Measurements from ENCODE around the gene MYO9B.

Gene MYO9B

DNA sequence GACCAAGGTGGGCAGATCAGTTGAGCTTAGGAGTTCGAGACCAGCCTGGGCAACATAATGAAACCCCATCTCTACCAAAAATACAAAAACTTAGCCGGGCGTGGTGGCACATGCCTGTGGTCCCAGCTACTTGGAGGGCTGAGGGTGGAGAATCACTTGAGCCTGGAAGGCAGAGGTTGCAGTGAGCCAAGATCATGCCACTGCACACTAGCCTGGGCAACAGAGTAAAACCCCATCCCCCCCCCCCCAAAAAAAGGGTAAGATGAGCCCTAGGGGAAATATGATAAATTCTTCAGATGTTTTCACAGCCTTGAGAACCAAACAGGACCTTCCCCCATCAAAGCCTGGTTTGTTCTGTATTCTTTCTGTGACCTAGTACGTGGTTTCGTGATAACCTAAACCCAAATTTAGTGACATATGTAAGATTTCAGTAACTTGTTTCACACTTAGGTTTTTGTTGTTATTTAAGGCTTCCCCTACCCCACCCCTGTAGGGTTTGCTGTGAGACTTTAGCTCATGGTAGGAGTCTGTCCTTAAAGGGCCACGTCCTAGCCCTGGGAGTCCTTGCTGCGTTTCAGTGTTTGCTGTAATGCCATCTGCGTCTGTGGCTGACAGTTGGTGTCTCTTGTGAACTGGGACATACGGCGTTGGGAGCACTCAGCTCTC, 49.6 kb downstream of the MYO9B start:
- Histone ChIP-seq H3K4me1 (ENCODE audit: insufficient read depth, low read length) (peaks cover 9% of the 10 kb centered on the region), H3K9ac (ENCODE audit: low read depth, low read length) (no peak overlapping the region), H3K4me3 (ENCODE audit: low read length) (no peak overlapping the region), H3K27me3 (ENCODE audit: insufficient read depth, low read length) (no peaks in the 10 kb centered on the region), H3K27ac (ENCODE audit: low read length) (no peak overlapping the region), H3K36me3 (ENCODE audit: insufficient read depth, low read depth, low read length) (no peaks in the 10 kb centered on the region), H3K9me3 (ENCODE audit: insufficient read depth, low read depth, low read length) (no peaks in the 10 kb centered on the region)

DNA sequence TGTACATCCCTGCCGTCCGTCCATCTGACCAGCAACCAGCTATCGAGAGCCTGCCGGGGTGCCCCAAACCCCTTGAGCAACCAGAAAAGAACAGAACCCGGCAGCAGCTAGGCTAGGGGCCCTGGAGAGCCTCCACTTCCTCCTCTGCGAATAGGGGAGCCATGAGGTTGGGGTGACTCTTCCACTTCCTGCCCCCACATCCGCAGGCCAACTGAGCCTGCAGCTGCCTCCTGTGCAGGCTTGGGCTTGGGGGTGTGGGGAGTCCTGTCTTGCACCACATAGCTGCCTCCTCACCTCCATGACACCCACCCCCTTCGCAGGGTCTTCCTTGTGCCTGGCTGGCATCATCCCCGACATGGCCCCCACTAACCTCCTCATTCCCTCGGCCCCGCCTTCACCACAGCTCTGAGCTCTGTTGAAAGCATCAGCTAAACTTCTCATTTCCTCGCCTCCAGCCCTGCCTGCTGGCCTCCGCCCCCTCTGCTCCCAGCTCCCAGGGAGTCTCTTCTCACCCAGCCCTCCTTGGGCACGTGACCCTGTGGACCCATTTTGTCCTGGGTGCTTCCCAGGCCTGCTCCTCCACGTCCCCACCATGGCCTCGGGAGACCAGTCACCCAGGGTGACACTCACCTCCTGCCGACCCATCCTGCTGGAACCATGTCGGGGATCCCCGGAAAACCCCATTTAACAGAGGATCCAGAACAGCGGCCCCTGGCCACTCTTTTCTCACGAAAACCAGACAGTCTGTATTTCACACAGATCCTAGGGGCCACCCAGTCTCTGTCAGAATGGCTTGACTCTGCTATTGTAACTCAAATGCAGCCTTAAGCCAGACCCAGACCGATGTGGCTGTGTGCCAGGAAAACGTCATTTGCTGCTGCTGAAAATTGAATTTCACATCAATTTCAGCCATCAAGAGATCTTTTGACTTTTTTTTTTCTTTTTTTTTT, 50.4 kb downstream of the MYO9B start:
- Histone ChIP-seq H3K36me3 (ENCODE audit: insufficient read depth, low read depth, low read length) (no peaks in the 10 kb centered on the region), H3K27me3 (ENCODE audit: insufficient read depth, low read length) (no peaks in the 10 kb centered on the region), H3K27ac (ENCODE audit: low read length) (no peak overlapping the region), H3K9me3 (ENCODE audit: insufficient read depth, low read depth, low read length) (no peaks in the 10 kb centered on the region), H3K9ac (ENCODE audit: low read depth, low read length) (no peak overlapping the region), H3K4me1 (ENCODE audit: insufficient read depth, low read length) (peaks cover 9% of the 10 kb centered on the region), H3K4me3 (ENCODE audit: low read length) (no peak overlapping the region)

DNA sequence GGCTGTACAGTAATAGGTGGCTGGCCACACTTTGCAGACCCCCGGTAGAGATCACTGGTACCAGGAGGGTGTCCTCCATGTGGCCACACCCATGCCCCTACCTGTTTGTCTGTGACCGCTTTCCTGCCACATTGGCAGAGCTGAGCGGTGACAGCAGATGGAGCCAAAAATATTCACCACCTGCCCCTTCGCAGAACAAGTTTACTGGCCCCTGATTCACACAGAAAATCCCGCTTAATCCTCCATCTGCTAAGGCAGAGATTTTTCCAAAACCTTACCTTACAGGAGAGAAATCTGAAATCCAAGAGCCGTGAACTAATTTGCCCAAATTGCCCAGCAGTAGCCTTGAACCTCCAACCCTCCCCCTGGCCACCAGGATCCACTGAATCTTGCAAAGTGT, 52.1 kb downstream of the MYO9B start:
- no peaks in the 10 kb centered on the region for H3K9me3 ChIP-seq (ENCODE audit: insufficient read depth, low read depth, low read length)
- H3K4me1 ChIP-seq (ENCODE audit: insufficient read depth, low read length) = peaks cover 7% of the 10 kb centered on the region
- H3K27me3 ChIP-seq (ENCODE audit: insufficient read depth, low read length) = no peaks in the 10 kb centered on the region
- H3K4me3 ChIP-seq (ENCODE audit: low read length) = no peak overlapping the region
- H3K9ac ChIP-seq (ENCODE audit: low read depth, low read length) = no peak overlapping the region
- H3K36me3 ChIP-seq (ENCODE audit: insufficient read depth, low read depth, low read length) = no peaks in the 10 kb centered on the region
- no peak overlapping the region for H3K27ac ChIP-seq (ENCODE audit: low read length)

DNA sequence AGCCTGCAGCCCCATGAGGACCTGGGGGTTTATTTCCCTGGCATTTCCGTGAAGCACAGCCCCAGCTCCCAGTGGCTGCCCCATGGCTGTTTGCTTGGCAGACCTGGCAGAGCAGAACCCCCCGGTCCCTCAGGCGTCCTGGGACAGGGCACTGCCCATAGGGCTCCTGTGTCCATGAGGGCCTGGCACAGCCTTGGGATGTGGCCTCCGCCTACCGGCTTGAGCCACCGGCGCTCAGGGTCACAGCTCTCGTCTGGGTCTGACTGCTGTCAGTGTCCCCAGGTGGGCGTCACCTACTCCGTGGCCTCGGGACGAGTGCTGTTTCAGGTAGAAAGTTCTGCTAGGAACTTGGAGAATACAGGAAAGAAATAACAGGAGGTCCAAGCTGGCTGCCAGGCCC, 52.8 kb downstream of the MYO9B start:
- H3K36me3 ChIP-seq (ENCODE audit: insufficient read depth, low read depth, low read length) = no peaks in the 10 kb centered on the region
- no peak overlapping the region for H3K9ac ChIP-seq (ENCODE audit: low read depth, low read length)
- peaks cover 7% of the 10 kb centered on the region for H3K4me1 ChIP-seq (ENCODE audit: insufficient read depth, low read length)
- no peak overlapping the region for H3K27ac ChIP-seq (ENCODE audit: low read length)
- H3K4me3 ChIP-seq (ENCODE audit: low read length) = no peak overlapping the region
- H3K27me3 ChIP-seq (ENCODE audit: insufficient read depth, low read length) = no peaks in the 10 kb centered on the region
- H3K9me3 ChIP-seq (ENCODE audit: insufficient read depth, low read depth, low read length) = no peaks in the 10 kb centered on the region

DNA sequence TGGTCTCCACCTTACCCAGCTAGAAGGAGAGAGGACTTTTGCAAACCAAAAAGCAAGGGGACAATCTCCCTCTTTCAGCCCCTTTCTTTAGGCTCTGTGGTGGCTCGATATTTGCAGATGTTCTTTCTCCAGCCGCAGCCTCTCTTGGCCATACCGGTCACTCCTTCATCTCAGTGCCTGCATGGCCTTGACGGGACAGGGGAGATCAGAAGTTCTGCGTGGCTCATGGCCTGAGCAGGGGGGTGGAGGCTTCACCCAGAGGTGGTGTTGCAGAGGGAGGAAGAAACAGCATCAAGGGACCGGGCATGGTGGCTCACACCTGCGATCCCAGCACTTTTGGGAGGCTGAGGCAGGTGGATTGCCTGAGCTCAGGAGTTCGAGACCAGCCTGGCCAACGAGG, 53.2 kb downstream of the MYO9B start:
- Histone ChIP-seq H3K27me3 (ENCODE audit: insufficient read depth, low read length) (no peaks in the 10 kb centered on the region), H3K36me3 (ENCODE audit: insufficient read depth, low read depth, low read length) (no peaks in the 10 kb centered on the region), H3K27ac (ENCODE audit: low read length) (no peak overlapping the region), H3K9me3 (ENCODE audit: insufficient read depth, low read depth, low read length) (no peaks in the 10 kb centered on the region), H3K9ac (ENCODE audit: low read depth, low read length) (no peak overlapping the region), H3K4me1 (ENCODE audit: insufficient read depth, low read length) (peaks cover 7% of the 10 kb centered on the region), H3K4me3 (ENCODE audit: low read length) (no peak overlapping the region)

DNA sequence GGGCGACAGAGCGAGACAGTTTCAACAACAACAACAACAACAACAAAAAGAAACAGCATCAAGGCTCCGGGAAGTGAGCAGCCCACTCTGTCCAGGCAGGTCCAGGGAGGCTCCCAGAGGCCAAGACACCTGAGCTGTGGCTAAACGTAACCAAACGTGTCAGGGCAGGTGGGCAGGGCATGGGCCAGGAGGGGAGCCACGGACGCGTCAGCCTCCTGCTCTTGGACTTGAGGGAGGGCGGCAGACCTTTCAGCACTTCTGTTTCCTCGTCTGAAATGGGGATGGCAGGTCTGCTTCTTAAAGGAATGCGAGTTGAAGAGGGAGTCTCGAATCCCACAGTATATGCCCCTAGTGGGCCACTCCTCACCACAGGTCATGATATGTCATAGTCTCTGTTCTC, 53.8 kb downstream of the MYO9B start:
- Histone ChIP-seq H3K27ac (ENCODE audit: low read length) (no peak overlapping the region), H3K4me1 (ENCODE audit: insufficient read depth, low read length) (peaks cover 7% of the 10 kb centered on the region)

GRCh38 chr19:17135001-17135853, 59.6 kb downstream of the MYO9B start:
- Histone ChIP-seq H3K4me1 (ENCODE audit: insufficient read depth, low read length) (peaks cover 11% of the 10 kb centered on the region; the same call in 1 of the 2 replicates), H3K36me3 (ENCODE audit: insufficient read depth, low read depth, low read length) (no peaks in the 10 kb centered on the region), H3K27ac (ENCODE audit: low read length) (peak overlapping the region; percentile 86), H3K27me3 (ENCODE audit: insufficient read depth, low read length) (no peaks in the 10 kb centered on the region), H3K9me3 (ENCODE audit: insufficient read depth, low read depth, low read length) (no peaks in the 10 kb centered on the region), H3K4me3 (ENCODE audit: low read length) (peak overlapping the region; percentile 44; the same call in 1 of the 2 replicates), H3K9ac (ENCODE audit: low read depth, low read length) (peak overlapping the region; percentile 83; the same call in 1 of the 2 replicates)

More for the DNA sequence above, 53.8 kb downstream of the MYO9B start:
- Histone ChIP-seq H3K9me3 (ENCODE audit: insufficient read depth, low read depth, low read length) (no peaks in the 10 kb centered on the region), H3K9ac (ENCODE audit: low read depth, low read length) (no peak overlapping the region), H3K36me3 (ENCODE audit: insufficient read depth, low read depth, low read length) (no peaks in the 10 kb centered on the region), H3K27me3 (ENCODE audit: insufficient read depth, low read length) (no peaks in the 10 kb centered on the region), H3K4me3 (ENCODE audit: low read length) (no peak overlapping the region)

GRCh38 chr19:17136021-17136420, 60.4 kb downstream of the MYO9B start:
- Histone ChIP-seq H3K27me3 (ENCODE audit: insufficient read depth, low read length) (no peaks in the 10 kb centered on the region), H3K4me3 (ENCODE audit: low read length) (peak overlapping the region; percentile 44; the same call in 1 of the 2 replicates), H3K9me3 (ENCODE audit: insufficient read depth, low read depth, low read length) (no peaks in the 10 kb centered on the region), H3K27ac (ENCODE audit: low read length) (peak overlapping the region; percentile 86), H3K4me1 (ENCODE audit: insufficient read depth, low read length) (peaks cover 11% of the 10 kb centered on the region; the same call in 1 of the 2 replicates), H3K36me3 (ENCODE audit: insufficient read depth, low read depth, low read length) (no peaks in the 10 kb centered on the region), H3K9ac (ENCODE audit: low read depth, low read length) (peak overlapping the region; percentile 83; the same call in 1 of the 2 replicates)

- no peak overlapping the region for H3K4me3 ChIP-seq (ENCODE audit: low read length)
- no peaks in the 10 kb centered on the region for H3K27me3 ChIP-seq (ENCODE audit: insufficient read depth, low read length)
- H3K9me3 ChIP-seq (ENCODE audit: insufficient read depth, low read depth, low read length) = no peaks in the 10 kb centered on the region
- peaks cover 11% of the 10 kb centered on the region; the same call in 1 of the 2 replicates for H3K4me1 ChIP-seq (ENCODE audit: insufficient read depth, low read length)
- peak overlapping the region; percentile 83; the same call in 1 of the 2 replicates for H3K9ac ChIP-seq (ENCODE audit: low read depth, low read length)
- H3K27ac ChIP-seq (ENCODE audit: low read length) = peak overlapping the region; percentile 86
- H3K36me3 ChIP-seq (ENCODE audit: insufficient read depth, low read depth, low read length) = no peaks in the 10 kb centered on the region
Observed at GRCh38 chr19:17136617-17137016, 61.0 kb downstream of the MYO9B start.

GRCh38 chr19:17137417-17137816, 61.8 kb downstream of the MYO9B start:
- H3K27ac ChIP-seq (ENCODE audit: low read length) = no peak overlapping the region
- H3K9ac ChIP-seq (ENCODE audit: low read depth, low read length) = no peak overlapping the region
- 0 out of 2 replicates have a peak, but pooled peaks cover 2% of the 10 kb centered on the region for H3K36me3 ChIP-seq (ENCODE audit: insufficient read depth, low read depth, low read length)
- no peak overlapping the region for H3K4me3 ChIP-seq (ENCODE audit: low read length)
- H3K9me3 ChIP-seq (ENCODE audit: insufficient read depth, low read depth, low read length) = no peaks in the 10 kb centered on the region
- peaks cover 11% of the 10 kb centered on the region; the same call in 1 of the 2 replicates for H3K4me1 ChIP-seq (ENCODE audit: insufficient read depth, low read length)
- no peaks in the 10 kb centered on the region for H3K27me3 ChIP-seq (ENCODE audit: insufficient read depth, low read length)

All from iPS-20b (cell line).